Measurements from ENCODE around the gene AMBN.

DNA sequence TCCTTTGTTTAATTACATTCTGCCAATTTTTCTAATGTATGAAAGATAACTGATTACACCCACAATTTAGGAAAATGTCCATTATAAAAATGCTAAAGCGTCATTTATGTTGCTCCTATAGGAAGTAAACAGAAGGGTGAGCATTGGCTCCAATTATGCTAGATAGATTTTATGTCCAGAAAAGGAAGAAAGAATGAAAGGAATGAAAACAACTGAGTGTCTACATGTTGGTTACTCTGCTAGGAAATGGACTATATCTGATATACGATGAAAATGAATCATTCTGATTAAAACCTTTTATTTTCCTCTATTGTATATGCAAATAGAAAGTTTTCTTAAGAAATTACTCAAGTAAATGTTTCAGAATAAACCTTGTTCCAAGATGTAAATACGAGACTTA is 38.1 kb downstream of the AMBN start:
- TF ChIP-seq POLR2AphosphoS5 (IDR thresholded peaks at IDR 0.05): no peak
- TF ChIP-seq CTCF (IDR thresholded peaks at IDR 0.05 in 8 of 11, conservative IDR thresholded peaks at IDR 0.05 in 3 of 11): no peak
